Activated T-cell treated with anti-CD3 and anti-CD28 coated beads, Interleukin-2, amount 50 U/mL, for 4 hours (primary cell): ENCODE results near the gene KNCN. TPM values are rescaled to one million over a fixed set of nuclear protein-coding genes. Genes with fewer than 3 reads are reported as not detected.

Source experiments
- ATAC-seq, 2 donors: fragments of 200-7000 bp; cut with Tn5 transposase; one replicate each; pipeline ENCODE4 v1.10.0; 2021
- DNase-seq: peaks from one replicate; pipeline ENCODE4 v3.0.0-alpha.2; 2020
- H3K27me3 Mint-ChIP-seq: one replicate; pipeline ENCODE4 v1.8.0; 2021; ENCODE audit warnings: low read depth, mixed read lengths
- H3K36me3 Mint-ChIP-seq: one replicate; pipeline ENCODE4 v1.8.0; 2022; ENCODE audit warnings: mixed read lengths; ENCODE audit not compliant: insufficient read depth
- H3K4me1 Mint-ChIP-seq: one replicate; pipeline ENCODE4 v1.8.0; 2021; ENCODE audit warnings: low read depth, mixed read lengths
- H3K4me3 Mint-ChIP-seq: one replicate; pipeline ENCODE4 v1.8.0; 2021; ENCODE audit warnings: mild to moderate bottlenecking, moderate library complexity, mixed read lengths
- H3K9me3 Mint-ChIP-seq: one replicate; pipeline ENCODE4 v1.8.0; 2021; ENCODE audit warnings: mixed read lengths
- total RNA-seq, 3 donors: library from RNA; stranded (reverse); gene quantifications; one replicate each; pipeline ENCODE4 v1.2.1, GENCODE V29; 2021

Gene KNCN
- total RNA-seq, 3 donors from 2014 or later = not detected

DNA sequence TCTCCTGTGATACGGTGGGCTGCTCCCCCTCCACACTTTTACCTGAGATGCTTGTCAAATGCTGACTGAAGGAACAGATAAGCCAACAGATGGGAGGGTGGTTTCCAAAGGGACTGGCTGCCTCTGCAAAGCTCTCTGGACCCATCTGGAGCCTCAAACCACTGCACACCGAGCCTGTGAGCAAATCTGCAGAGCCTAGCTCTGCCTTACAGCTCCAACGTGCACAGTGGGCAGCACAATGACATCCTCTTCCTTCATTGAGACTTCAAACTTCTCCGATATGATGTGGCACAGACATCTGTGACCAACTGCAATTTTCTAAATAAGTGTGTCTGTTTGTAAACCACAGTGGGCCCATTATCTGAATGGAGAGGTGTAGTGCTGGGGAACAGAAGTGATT is 26.2 kb upstream of the KNCN start:
- no peak for ATAC-seq
- DNase-seq = no peak
- Mint-ChIP-seq H3K4me3 (no peak overlapping the region), H3K4me1 (peaks cover 21% of the 10 kb centered on the region), H3K9me3 (no peaks in the 10 kb centered on the region), H3K36me3 (peaks cover 37% of the 10 kb centered on the region), H3K27me3 (no peaks in the 10 kb centered on the region)

DNA sequence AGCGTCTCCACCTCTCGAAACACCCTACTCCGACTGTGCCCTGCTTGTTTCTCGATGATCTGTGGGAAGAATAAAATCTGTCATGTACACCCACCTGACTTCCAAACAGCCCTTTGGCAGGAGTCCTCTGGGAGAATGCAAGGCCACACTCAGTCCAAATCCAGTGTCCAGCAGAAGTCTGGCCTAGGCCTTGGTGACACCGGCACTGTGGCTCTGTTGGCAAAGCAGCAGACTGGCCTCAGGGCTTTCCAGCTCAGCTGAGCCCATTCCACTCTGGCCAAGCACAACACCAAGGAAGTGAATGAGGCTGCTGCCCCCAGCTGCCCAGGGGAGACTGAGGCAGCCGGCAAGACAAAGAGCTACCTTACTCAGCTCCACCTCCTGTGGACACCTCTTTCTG is 25.1 kb upstream of the KNCN start:
- H3K4me3 Mint-ChIP-seq = no peak overlapping the region
- no peaks in the 10 kb centered on the region for H3K27me3 Mint-ChIP-seq
- peaks cover 11% of the 10 kb centered on the region for H3K4me1 Mint-ChIP-seq
- H3K36me3 Mint-ChIP-seq = peaks cover 33% of the 10 kb centered on the region
- no peak for ATAC-seq
- no peaks in the 10 kb centered on the region for H3K9me3 Mint-ChIP-seq
- DNase-seq = no peak

DNA sequence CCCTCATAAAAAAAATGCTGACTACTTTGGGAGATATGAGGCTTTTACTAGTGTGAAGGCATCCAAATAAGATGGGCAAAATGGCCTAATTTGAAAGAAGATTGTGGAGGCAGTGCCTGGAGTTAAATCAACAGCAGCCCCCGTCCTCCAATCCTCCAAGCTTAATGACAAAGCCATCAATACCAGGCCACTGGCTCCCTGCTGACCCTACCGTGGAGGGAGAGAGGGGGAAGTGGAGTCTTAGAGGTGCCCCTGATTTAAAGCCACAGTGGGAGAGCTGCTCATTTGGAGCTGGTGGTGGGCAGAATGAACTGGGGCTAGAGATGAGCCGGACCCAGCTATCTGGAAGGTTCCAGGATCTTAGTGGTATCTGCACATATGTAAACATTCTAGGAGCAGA is 24.3 kb upstream of the KNCN start:
- Mint-ChIP-seq H3K4me3 (no peak overlapping the region), H3K9me3 (no peaks in the 10 kb centered on the region), H3K27me3 (no peaks in the 10 kb centered on the region), H3K4me1 (peaks cover 5% of the 10 kb centered on the region), H3K36me3 (peaks cover 29% of the 10 kb centered on the region)
- ATAC-seq (no peak), DNase-seq (no peak)

DNA sequence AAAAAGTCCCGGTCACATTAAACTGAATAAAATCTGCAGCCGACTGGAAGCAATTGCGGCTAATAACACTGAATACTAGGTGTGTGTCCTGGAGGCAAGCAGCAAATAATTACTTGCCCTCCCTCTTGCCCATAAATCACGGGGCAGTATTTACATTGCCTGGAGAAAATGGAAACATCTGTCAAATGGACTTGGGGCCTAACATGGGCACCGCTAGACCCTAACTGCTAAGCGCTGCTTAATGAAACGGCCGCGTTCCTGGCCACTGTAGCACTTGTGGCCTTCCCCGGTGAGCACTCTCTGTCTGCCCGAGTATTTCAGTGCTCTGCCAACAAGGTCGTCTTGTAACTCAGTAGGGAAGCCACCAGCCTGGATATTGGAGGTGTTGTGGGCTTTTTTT is 23.9 kb upstream of the KNCN start:
- H3K9me3 Mint-ChIP-seq = no peaks in the 10 kb centered on the region
- no peak for ATAC-seq
- peaks cover under 1% of the 10 kb centered on the region for H3K4me1 Mint-ChIP-seq
- no peaks in the 10 kb centered on the region for H3K27me3 Mint-ChIP-seq
- no peak overlapping the region for H3K4me3 Mint-ChIP-seq
- peaks cover 29% of the 10 kb centered on the region for H3K36me3 Mint-ChIP-seq
- DNase-seq = no peak

DNA sequence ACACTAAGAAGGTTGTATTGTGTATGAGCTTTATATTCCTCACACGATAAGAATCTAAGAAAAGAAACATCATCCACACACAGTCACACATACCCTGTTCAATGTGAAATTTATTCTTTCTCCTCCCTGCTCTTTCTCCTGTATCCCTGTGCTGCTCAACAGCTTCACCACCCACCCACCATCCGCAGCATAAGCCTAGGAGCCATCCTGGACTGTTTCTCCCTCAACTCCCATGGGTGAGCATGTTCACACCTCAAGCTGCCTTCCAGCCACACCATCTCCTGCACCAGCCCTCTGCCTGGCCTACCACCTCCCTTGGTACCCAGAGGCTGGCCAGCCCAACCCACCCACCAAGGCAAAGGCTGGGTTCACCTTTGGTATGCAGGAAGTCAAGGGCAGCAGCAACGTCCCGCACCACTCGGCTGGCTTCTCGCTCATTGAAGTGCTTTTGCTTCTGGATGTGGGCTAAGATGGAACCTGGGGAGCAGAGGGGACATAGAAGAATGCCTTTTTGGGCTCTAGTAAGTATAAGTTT is 20.3 kb upstream of the KNCN start:
- Mint-ChIP-seq H3K36me3 (peaks cover 28% of the 10 kb centered on the region), H3K4me3 (no peak overlapping the region), H3K27me3 (no peaks in the 10 kb centered on the region), H3K9me3 (no peaks in the 10 kb centered on the region), H3K4me1 (no peaks in the 10 kb centered on the region)
- DNase-seq (no peak), ATAC-seq (no peak)

DNA sequence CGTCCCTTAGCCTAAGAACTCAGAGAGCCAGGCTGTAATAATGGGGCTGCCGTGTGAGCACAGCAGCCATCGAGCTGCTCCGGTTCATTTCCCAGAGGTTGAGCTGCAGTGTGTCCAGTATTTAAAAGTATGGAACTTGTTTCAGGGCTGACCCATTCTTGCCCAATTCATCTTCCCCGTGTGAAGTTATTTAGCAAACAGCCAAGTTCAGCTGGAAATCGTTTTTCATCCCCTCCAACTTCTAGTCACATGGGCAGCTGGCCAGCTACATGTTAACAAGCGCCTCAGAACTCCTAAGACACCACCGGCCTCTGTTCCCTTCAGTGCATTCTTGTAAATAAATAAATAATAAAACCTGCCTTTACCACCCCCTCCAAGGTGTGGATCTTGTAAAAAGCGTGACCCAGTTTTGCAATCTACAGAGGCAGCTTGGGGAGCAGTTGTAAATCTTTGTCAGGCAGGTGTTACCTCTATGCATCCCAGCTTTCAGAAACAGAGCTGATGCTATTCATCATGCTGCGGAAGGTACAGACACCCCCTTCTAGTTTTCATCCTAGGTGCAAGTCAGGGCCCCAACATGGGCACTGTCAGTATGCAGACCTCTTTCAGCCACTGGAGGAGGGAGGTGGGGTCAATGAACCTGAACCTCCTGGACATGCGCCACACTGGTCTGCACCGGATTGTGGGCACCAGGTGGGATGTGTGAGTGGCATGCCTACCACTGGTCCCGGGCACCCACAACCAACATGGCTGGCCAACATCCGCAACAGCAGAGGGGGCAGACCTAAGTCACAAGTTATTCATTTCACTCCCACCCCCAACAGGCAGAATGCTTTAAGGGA is 18.7 kb upstream of the KNCN start:
- Mint-ChIP-seq H3K9me3 (no peaks in the 10 kb centered on the region), H3K4me3 (no peak overlapping the region), H3K36me3 (peaks cover 25% of the 10 kb centered on the region), H3K27me3 (no peaks in the 10 kb centered on the region), H3K4me1 (no peaks in the 10 kb centered on the region)
- no peak for DNase-seq
- no peak for ATAC-seq

DNA sequence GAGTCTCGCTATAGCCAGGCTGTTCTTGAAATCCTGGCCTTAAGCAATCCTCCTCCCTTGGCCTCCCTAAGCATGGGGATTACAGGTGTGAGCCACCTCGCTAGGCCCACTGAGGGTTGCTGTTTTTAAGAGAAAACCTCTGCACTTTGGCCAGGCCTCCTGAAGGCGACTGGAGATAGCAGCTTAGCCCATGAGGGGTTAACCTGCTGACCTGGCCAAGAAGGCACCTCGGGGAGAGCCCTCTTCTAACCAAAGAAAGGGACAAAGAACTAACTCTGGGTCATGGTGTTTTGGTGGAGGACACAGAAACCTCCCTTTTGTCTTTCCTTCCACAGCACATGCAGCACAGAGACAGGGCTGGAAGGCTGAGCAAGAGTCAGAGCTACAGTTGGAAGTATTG is 17.7 kb upstream of the KNCN start:
- Mint-ChIP-seq H3K36me3 (peaks cover 25% of the 10 kb centered on the region), H3K4me1 (no peaks in the 10 kb centered on the region), H3K9me3 (no peaks in the 10 kb centered on the region), H3K4me3 (no peak overlapping the region), H3K27me3 (no peaks in the 10 kb centered on the region)
- DNase-seq = no peak
- ATAC-seq = no peak

DNA sequence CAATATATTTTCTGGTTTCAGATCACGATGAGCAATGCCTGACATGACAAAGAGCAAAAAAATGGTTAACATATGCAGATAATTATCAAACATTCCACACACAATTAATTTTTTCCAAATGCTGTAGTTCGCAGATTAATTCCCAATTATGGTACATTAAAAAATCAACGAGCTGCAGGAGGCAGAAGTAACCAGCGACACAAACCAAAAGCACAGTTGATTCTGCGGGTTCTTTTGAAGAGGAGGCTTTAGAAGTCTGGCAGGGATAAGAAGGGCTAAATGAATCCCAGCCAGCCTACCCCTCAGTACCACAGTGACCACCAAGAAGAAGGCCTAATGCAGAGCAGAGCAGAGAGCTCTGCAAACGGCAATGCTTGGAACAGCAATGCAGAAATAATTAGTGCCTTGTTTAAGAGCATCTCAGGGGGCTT is 17.0 kb upstream of the KNCN start:
- Mint-ChIP-seq H3K4me1 (no peaks in the 10 kb centered on the region), H3K36me3 (peaks cover 26% of the 10 kb centered on the region), H3K9me3 (no peaks in the 10 kb centered on the region), H3K4me3 (no peak overlapping the region), H3K27me3 (no peaks in the 10 kb centered on the region)
- ATAC-seq = no peak
- no peak for DNase-seq

DNA sequence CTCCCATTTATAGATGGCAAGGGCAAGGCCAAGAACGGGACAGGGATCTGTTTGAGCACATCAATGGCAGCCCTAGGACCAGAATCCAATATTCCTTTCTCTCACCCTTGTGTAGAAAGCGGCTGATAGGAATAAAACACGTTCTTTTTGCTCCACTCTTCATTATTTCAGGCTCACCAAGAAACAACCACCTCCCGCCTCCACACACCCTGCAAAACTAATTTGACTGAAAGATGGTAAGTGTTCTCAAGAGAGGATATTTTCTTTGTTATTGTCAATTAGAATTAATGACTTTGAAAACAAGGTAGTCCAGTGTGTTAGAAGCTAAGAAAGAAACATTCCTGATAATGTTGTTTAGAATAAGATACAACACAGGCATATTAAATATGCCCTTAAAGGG is 11.9 kb upstream of the KNCN start:
- no peaks in the 10 kb centered on the region for H3K27me3 Mint-ChIP-seq
- no peaks in the 10 kb centered on the region for H3K9me3 Mint-ChIP-seq
- no peak overlapping the region for H3K4me3 Mint-ChIP-seq
- H3K36me3 Mint-ChIP-seq = peaks cover 26% of the 10 kb centered on the region
- ATAC-seq (no peak), DNase-seq (no peak)
- no peaks in the 10 kb centered on the region for H3K4me1 Mint-ChIP-seq

DNA sequence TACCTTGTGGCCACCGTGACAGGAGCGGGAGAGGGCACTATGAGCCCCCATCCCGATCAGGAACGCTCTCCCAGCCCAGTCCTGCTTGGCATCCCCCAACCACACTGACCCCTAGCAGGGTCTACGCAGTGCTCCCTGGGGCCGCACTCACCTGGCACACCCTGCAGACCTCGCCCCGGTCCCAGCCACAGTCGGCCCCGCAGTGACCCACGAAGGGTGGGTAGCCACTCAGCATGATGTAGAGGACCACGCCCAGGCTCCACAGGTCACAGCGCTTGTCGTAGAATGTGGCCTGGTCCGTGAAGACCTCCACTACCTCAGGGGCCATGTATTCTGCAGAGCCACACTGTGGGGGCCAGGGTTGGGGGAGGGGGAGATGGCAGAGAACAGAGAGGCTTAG is 11.1 kb upstream of the KNCN start:
- no peak overlapping the region for H3K4me3 Mint-ChIP-seq
- DNase-seq (no peak), ATAC-seq (no peak)
- no peaks in the 10 kb centered on the region for H3K9me3 Mint-ChIP-seq
- H3K36me3 Mint-ChIP-seq = peaks cover 23% of the 10 kb centered on the region
- no peaks in the 10 kb centered on the region for H3K27me3 Mint-ChIP-seq
- no peaks in the 10 kb centered on the region for H3K4me1 Mint-ChIP-seq

DNA sequence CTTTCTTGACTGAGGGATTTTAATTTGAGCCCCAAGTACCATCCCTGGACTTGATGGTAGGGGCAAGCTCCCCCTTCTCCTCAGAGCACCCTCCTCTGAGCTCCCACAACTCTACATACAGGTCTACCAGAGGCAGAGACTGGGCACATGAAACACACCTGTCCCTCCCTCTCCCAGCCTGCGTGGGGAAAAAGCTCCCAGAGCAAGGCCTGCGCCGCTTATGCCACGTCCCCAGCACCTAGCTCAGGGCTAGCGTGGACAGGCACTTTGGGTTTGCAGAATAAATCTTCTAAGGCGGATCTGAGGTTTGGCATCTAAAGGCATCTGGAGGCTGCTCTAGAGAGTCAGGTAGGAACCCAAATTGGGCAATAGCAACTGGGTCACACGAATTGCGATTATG is 7.5 kb upstream of the KNCN start:
- ATAC-seq (no peak), DNase-seq (no peak)
- Mint-ChIP-seq H3K4me1 (no peaks in the 10 kb centered on the region), H3K4me3 (no peak overlapping the region), H3K9me3 (no peaks in the 10 kb centered on the region), H3K27me3 (no peaks in the 10 kb centered on the region), H3K36me3 (peaks cover 6% of the 10 kb centered on the region)

DNA sequence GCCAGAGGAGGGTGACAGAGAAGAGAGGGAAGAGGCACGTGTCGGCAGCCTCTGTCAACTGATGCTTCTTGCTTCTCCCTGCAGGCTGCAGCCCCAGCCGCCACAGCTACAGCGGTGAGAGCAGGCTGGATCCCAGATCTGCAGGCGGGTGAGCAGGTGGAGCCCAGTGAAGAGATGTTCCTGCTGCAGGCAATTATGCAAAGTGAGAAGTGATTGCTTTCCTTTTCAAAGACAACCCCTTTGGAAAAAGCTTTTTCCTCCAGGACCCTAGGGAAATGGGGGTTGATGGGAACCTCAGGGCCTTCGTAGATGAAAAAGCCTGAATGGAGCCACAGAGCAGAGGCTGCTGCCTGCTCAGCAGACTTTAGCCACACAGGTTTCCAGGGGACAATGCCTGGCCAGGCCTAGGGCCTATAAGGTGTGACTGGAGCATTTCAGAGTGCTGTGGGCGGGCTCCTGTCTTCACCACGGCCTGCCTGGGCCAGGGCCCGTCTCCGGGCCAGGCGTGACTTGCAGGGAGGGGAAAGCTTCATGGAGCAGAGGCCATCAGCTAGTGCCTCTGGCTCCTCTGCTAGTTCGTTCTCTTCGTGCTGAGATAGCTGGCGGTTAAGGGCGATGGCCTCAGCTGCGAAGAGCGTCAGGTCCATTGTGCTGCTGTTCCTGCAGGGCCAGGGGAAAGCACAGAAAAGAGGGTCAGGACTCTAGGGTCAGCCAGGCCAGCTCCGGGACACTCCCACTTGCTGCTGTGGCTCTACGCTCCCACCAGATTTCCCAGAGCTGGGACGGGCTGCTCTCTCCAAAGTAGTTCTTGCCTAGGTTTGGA is 6.9 kb upstream of the KNCN start:
- Mint-ChIP-seq H3K27me3 (no peaks in the 10 kb centered on the region), H3K4me3 (no peak overlapping the region), H3K4me1 (no peaks in the 10 kb centered on the region), H3K9me3 (no peaks in the 10 kb centered on the region), H3K36me3 (peaks cover 5% of the 10 kb centered on the region)
- ATAC-seq (no peak), DNase-seq (no peak)

DNA sequence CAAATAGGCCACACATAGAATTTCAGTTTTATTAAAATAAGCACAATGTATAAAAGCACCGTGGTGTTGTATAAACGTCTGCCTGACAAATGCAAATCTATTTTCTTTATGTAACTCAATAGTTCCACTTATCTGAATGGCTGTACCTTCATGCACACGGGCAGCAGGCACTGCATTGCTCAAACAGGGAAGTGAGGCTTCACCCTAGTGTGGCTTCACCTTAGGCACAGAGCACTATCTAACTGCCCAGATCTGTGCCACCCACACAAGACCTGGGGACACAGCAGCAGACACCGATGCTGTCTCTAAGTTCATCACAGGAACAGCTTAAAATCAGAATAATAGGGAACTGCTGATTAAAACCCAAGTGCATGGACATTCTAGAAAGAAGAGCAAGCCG is 6.0 kb upstream of the KNCN start:
- Mint-ChIP-seq H3K4me3 (no peak overlapping the region), H3K36me3 (peaks cover 3% of the 10 kb centered on the region), H3K9me3 (no peaks in the 10 kb centered on the region), H3K4me1 (no peaks in the 10 kb centered on the region), H3K27me3 (no peaks in the 10 kb centered on the region)
- no peak for ATAC-seq
- no peak for DNase-seq

DNA sequence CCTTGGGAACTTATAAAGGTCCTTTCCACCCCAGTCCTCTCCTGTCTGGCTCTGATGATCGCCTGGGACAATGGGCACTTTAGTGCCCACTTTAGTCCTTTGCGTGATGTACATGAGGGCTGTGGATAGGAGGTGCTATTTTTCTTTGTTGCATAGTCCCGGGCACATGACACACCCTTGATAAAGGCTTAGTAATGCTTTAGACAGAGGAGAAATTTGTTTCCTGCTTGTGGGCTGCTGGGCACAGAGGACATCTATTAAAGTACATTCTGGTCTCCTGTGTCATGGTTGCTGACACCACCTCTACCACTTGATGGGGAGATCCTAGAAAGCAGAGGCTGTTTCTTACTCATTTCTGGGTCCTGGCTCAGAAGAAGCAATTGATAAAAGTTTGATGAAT is 5.4 kb upstream of the KNCN start:
- Mint-ChIP-seq H3K4me1 (no peaks in the 10 kb centered on the region), H3K27me3 (no peaks in the 10 kb centered on the region), H3K4me3 (no peak overlapping the region), H3K9me3 (no peaks in the 10 kb centered on the region), H3K36me3 (peaks cover 3% of the 10 kb centered on the region)
- no peak for DNase-seq
- ATAC-seq = no peak
